GM12801 (cell line): ENCODE measurements around the gene DGCR8.

Experiments
- CTCF ChIP-seq: IDR thresholded peaks from one replicate; pipeline ENCODE4 v1.5.1; 2011; ENCODE audit warnings: control low read depth; ENCODE audit not compliant: insufficient read length; ENCODE audit errors: extremely low read depth

DGCR8 gene

DNA sequence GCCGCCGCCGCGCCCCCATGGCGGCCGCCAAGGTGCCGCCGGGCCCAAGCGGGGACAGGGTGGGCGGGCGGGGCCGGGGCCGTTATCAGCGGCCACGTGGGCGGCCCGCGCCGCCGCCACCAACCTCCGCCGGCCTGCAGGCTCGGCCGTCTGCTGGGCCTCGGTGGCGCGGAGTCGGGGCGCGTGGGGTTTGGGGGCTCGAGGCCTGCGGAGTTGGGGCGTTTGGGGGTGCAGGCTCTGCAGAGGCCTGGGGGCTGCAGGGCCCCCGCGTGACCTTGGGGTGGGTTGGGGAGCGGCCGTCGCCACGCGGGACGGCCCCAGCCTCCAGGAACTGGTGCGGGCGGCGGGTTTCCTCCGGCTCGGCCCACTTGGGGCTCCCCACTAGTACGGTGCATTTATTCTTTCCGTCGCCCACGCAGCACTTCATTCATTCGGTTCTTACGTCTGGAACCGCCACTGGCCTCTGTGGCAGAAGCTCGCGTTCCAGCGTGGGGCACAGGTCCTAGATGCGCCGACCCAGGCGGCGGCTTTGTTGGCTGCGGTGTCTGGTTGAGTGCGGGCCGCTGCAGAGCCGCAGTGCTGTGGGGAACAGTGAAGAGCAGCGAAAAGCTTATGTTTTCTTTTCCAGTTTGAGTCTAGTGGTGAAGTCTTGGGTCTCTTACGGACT is 37.7 kb downstream of the DGCR8 start:
- no peak for TF ChIP-seq CTCF

- TF ChIP-seq CTCF: no peak
These were observed 38.4 kb downstream of the DGCR8 start for GRCh38 chr22:20118300-20119020.

DNA sequence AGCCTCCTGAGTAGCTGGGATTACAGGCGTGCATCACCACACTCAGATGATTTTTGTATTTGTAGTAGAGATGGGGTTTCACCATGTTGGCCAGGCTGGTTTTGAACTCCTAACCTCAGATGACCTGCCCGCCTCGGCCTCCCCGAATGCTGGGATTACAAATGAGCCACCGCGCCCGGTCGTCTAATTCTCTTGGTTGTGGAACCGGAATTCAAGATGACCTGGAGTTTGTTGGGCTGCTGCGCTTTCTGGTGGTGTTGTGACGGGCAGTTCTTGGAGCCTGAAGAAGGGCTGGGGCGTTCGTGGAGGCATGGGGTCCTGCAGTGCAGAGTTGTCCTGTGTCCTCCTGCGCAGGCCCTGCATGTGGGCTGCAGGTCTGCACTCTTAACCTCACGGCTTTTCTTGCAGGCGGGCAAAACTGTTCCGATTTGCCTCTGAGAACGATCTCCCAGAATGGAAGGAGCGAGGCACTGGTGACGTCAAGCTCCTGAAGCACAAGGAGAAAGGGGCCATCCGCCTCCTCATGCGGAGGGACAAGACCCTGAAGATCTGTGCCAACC is 41.9 kb downstream of the DGCR8 start:
- no peak for TF ChIP-seq CTCF

- no peak for TF ChIP-seq CTCF
These were observed 43.5 kb downstream of the DGCR8 start for GRCh38 chr22:20123366-20124082.

GRCh38 chr22:20124083-20124787 is 44.2 kb downstream of the DGCR8 start:
- TF ChIP-seq CTCF: no peak

- TF ChIP-seq CTCF: no peak
These were observed 45.4 kb downstream of the DGCR8 start for GRCh38 chr22:20125201-20126174.
